ENCODE results near the gene B3GNT5.

The B3GNT5 gene

GRCh38 chr3:183222631-183223235 is 30.3 kb upstream of the B3GNT5 start:
- Histone ChIP-seq H3K79me2 (ENCODE audit: control insufficient read depth, low read length) (no peaks in the 10 kb centered on the region), H3K4me2 (ENCODE audit: low read length) (no peak overlapping the region), H3K4me3 (ENCODE audit: low read length) (no peak overlapping the region), H4K20me1 (ENCODE audit: control insufficient read depth, insufficient read depth, low read depth, low read length) (no peaks in the 10 kb centered on the region), H3K9me2 (replicated peaks; ENCODE audit: control insufficient read depth, low read length) (no peaks in the 10 kb centered on the region), H3F3A (ENCODE audit: control insufficient read depth, insufficient read depth) (no peaks in the 10 kb centered on the region), H3K9me3 (ENCODE audit: control insufficient read depth, insufficient read depth, low read length) (no peaks in the 10 kb centered on the region), H3K36me3 (ENCODE audit: control insufficient read depth, low read length) (no peaks in the 10 kb centered on the region), H3K27ac (ENCODE audit: low read depth, low read length) (no peak overlapping the region), H3K4me1 (ENCODE audit: control insufficient read depth, low read length) (no peaks in the 10 kb centered on the region), H3K27me3 (ENCODE audit: control insufficient read depth, low read length) (peaks cover 6% of the 10 kb centered on the region)
- TF ChIP-seq CTCF (IDR thresholded peaks at IDR 0.05; ENCODE audit: low read depth, low read length, poor library complexity, severe bottlenecking) (no peak), EZH2phosphoT487 (IDR thresholded peaks at IDR 0.05; ENCODE audit: borderline replicate concordance, low read length) (no peak)

- Histone ChIP-seq H3K4me2 (ENCODE audit: low read length) (no peak overlapping the region), H3K4me3 (ENCODE audit: low read length) (no peak overlapping the region)
- TF ChIP-seq CTCF (IDR thresholded peaks at IDR 0.05; ENCODE audit: low read depth, low read length, poor library complexity, severe bottlenecking) (no peak), EZH2phosphoT487 (IDR thresholded peaks at IDR 0.05; ENCODE audit: borderline replicate concordance, low read length) (no peak)
Measured at GRCh38 chr3:183224180-183224970, 28.7 kb upstream of the B3GNT5 start.

GRCh38 chr3:183226333-183226890 is 26.6 kb upstream of the B3GNT5 start:
- Histone ChIP-seq H3K36me3 (ENCODE audit: control insufficient read depth, low read length) (no peaks in the 10 kb centered on the region), H3K4me2 (ENCODE audit: low read length) (no peak overlapping the region), H3K4me1 (ENCODE audit: control insufficient read depth, low read length) (no peaks in the 10 kb centered on the region), H3K4me3 (ENCODE audit: low read length) (no peak overlapping the region), H3K79me2 (ENCODE audit: control insufficient read depth, low read length) (no peaks in the 10 kb centered on the region), H3K9me3 (ENCODE audit: control insufficient read depth, insufficient read depth, low read length) (no peaks in the 10 kb centered on the region), H3K27ac (ENCODE audit: low read depth, low read length) (no peak overlapping the region), H3K9me2 (replicated peaks; ENCODE audit: control insufficient read depth, low read length) (no peaks in the 10 kb centered on the region), H3F3A (ENCODE audit: control insufficient read depth, insufficient read depth) (no peaks in the 10 kb centered on the region), H4K20me1 (ENCODE audit: control insufficient read depth, insufficient read depth, low read depth, low read length) (no peaks in the 10 kb centered on the region), H3K27me3 (ENCODE audit: control insufficient read depth, low read length) (peaks cover 18% of the 10 kb centered on the region)
- TF ChIP-seq CTCF (IDR thresholded peaks at IDR 0.05; ENCODE audit: low read depth, low read length, poor library complexity, severe bottlenecking) (no peak), EZH2phosphoT487 (IDR thresholded peaks at IDR 0.05; ENCODE audit: borderline replicate concordance, low read length) (no peak)

More at GRCh38 chr3:183224180-183224970, 28.7 kb upstream of the B3GNT5 start:
- H3K9me3 ChIP-seq (ENCODE audit: control insufficient read depth, insufficient read depth, low read length) = no peaks in the 10 kb centered on the region
- no peaks in the 10 kb centered on the region for H3K79me2 ChIP-seq (ENCODE audit: control insufficient read depth, low read length)
- H3K4me1 ChIP-seq (ENCODE audit: control insufficient read depth, low read length) = no peaks in the 10 kb centered on the region
- H3K27ac ChIP-seq (ENCODE audit: low read depth, low read length) = no peak overlapping the region
- H3K9me2 ChIP-seq (replicated peaks; ENCODE audit: control insufficient read depth, low read length) = no peaks in the 10 kb centered on the region
- peaks cover 9% of the 10 kb centered on the region for H3K27me3 ChIP-seq (ENCODE audit: control insufficient read depth, low read length)
- no peaks in the 10 kb centered on the region for H3K36me3 ChIP-seq (ENCODE audit: control insufficient read depth, low read length)
- no peaks in the 10 kb centered on the region for H3F3A ChIP-seq (ENCODE audit: control insufficient read depth, insufficient read depth)
- no peaks in the 10 kb centered on the region for H4K20me1 ChIP-seq (ENCODE audit: control insufficient read depth, insufficient read depth, low read depth, low read length)
